ENCODE data around the gene EEF1AKMT1. TPM values are rescaled to one million over a fixed set of nuclear protein-coding genes. Genes with fewer than 3 reads are reported as not detected.
A peak's percentile ranks its signal among the peaks of the same experiment; 100 is the strongest.

Gene EEF1AKMT1
- 1 to 10 TPM in 3 of 4 donors, not detected in 1; 1.4 to 3.6 (median 2.2) TPM for total RNA-seq

DNA sequence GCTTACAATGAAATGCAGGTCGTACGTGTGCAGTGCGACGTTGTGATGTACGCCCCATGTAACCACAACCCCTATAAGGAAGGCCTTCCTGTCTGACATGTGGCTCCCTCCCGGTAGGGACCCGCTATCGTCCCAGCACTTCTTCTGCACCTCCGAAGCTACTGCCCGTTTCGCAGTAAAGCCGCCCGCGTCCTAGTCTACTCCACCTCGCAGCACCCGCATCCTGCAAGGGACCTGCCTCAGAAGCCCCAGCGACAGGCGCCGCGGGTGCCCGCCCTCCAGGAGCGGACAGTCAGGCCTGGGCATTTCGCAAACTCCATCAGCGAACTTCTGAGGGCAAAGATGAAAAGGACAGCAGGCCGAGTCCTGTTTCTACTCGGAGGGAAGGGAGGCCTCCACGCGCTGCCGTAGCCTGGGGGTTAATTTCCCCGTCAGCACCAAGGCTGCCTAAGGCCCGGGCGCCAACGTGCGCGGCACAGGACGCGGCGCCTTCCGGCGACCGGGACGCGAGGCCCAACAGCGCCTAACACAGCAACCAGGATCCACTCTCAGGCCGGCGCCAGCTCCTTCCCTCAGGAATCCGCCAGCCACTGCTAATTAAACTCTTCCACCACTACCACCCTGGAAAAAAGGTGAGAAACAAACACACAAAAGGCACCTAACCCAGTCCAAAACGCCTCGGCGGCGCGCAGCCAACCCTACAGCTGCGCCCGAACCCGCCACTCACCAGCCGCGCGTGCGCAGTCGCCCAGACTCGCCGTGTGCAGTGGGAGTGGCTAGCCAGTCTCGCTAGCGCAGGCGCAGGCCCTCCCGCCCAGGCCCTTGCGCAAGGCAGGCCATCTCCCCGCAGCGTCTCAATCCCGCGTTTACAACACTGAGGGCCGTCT is at the start of gene EEF1AKMT1:
EEF1AKMT1 (minus strand) TSS at position 768 of the 887 bp plus-strand sequence. CDS start 16,363 bp downstream, outside the sequence.
- peak; percentile 85 to 96 (median 96) for DNase-seq
- Histone ChIP-seq H3K27ac (peak within 1 kb of the TSS; percentile 86 to 91 (median 90)), H3K4me1 (peaks cover 0 to 5% (median 0%) of the 10 kb centered on the region in 4 donors), H3K9me3 (no peaks in the 10 kb centered on the region), H3K27me3 (no peaks in the 10 kb centered on the region), H3K36me3 (no peaks in the 10 kb centered on the region), H3K4me3 (peak within 1 kb of the TSS; percentile 60 to 71 (median 66))
- peak; percentile 79 to 84 for TF ChIP-seq POLR2A (IDR thresholded peaks at IDR 0.05)
- TF ChIP-seq, protein P1, sequence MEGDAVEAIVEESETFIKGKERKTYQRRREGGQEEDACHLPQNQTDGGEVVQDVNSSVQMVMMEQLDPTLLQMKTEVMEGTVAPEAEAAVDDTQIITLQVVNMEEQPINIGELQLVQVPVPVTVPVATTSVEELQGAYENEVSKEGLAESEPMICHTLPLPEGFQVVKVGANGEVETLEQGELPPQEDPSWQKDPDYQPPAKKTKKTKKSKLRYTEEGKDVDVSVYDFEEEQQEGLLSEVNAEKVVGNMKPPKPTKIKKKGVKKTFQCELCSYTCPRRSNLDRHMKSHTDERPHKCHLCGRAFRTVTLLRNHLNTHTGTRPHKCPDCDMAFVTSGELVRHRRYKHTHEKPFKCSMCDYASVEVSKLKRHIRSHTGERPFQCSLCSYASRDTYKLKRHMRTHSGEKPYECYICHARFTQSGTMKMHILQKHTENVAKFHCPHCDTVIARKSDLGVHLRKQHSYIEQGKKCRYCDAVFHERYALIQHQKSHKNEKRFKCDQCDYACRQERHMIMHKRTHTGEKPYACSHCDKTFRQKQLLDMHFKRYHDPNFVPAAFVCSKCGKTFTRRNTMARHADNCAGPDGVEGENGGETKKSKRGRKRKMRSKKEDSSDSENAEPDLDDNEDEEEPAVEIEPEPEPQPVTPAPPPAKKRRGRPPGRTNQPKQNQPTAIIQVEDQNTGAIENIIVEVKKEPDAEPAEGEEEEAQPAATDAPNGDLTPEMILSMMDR (IDR thresholded peaks at IDR 0.05) = no peak

DNA sequence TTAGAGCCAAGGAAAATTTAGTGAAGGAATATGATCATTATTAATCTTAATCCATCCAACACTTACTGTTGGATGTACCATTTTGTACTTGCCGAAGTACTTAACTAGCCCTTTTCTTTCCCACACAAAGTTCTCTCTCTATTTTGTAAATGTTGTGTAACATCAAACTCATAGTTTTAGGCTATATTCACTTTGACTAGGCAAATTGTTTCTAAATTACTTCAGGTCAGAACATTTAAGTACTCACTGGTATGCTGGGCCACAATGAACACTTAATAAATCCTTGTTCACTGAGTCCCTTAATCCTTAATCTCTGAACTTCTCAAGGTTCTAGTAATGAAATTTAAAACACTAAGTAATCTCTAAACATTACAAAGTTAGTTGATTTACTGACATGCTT is 49.3 kb upstream of the EEF1AKMT1 start:
- Histone ChIP-seq H3K4me1 (no peaks in the 10 kb centered on the region), H3K9me3 (no peaks in the 10 kb centered on the region), H3K36me3 (no peaks in the 10 kb centered on the region), H3K4me3 (no peak overlapping the region), H3K27ac (no peak overlapping the region), H3K27me3 (no peaks in the 10 kb centered on the region)
- no peak for DNase-seq
- TF ChIP-seq, protein P1 (IDR thresholded peaks at IDR 0.05) = no peak
- no peak for TF ChIP-seq POLR2A (IDR thresholded peaks at IDR 0.05)

DNA sequence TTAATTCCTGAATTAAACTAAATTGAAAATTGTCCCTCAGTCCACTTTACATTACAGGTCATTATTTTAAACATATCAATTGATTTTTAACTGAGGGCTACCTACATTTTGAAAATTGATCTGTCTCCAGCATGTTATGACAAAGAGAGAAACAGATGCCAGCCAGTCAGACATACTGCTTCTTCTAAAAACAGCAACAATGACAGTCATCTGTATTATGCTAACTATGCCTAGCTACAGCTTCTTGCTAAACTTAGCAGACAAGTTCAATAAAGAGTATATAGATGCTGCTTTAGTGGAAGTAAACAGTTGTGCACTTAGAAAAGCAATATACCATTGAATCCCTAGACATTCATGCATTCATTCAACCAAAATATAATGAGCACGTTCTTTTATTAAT is 48.6 kb upstream of the EEF1AKMT1 start:
- no peaks in the 10 kb centered on the region for H3K27me3 ChIP-seq
- no peaks in the 10 kb centered on the region for H3K9me3 ChIP-seq
- no peaks in the 10 kb centered on the region for H3K4me1 ChIP-seq
- DNase-seq = no peak
- no peak overlapping the region for H3K27ac ChIP-seq
- H3K36me3 ChIP-seq = no peaks in the 10 kb centered on the region
- H3K4me3 ChIP-seq = no peak overlapping the region
- TF ChIP-seq POLR2A (IDR thresholded peaks at IDR 0.05) = no peak
- TF ChIP-seq, protein P1 (IDR thresholded peaks at IDR 0.05) = no peak

DNA sequence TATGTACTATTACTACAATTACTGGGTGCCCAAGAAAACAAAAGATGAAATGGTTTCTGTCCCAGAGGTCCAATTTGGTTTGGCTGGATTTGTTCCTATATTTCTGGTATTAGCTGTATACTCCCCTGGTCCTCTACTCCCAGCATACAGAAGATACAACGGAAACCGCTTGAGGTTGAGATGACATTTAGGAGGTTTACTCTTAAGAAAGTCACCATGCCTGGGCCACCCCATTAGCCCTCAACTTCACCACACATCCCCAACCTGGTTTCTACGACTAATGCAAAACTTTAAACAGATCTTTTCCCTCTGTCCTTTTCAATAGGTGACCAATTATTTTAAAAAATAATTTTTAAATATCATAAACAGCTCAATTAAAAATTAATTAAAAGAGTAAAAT is 46.0 kb upstream of the EEF1AKMT1 start:
- Histone ChIP-seq H3K9me3 (no peaks in the 10 kb centered on the region), H3K27ac (no peak overlapping the region), H3K27me3 (no peaks in the 10 kb centered on the region), H3K4me3 (no peak overlapping the region), H3K36me3 (no peaks in the 10 kb centered on the region), H3K4me1 (no peaks in the 10 kb centered on the region)
- TF ChIP-seq, protein P1 (IDR thresholded peaks at IDR 0.05) = no peak
- no peak for TF ChIP-seq POLR2A (IDR thresholded peaks at IDR 0.05)
- DNase-seq = no peak

- Histone ChIP-seq H3K4me1 (peaks cover 0 to 8% (median 0%) of the 10 kb centered on the region in 4 donors), H3K27me3 (no peaks in the 10 kb centered on the region), H3K4me3 (no peak overlapping the region), H3K9me3 (no peaks in the 10 kb centered on the region), H3K36me3 (no peaks in the 10 kb centered on the region), H3K27ac (no peak overlapping the region)
- TF ChIP-seq, protein P1 (IDR thresholded peaks at IDR 0.05) = no peak
- no peak for TF ChIP-seq POLR2A (IDR thresholded peaks at IDR 0.05)
- no peak for DNase-seq
Observed at GRCh38 chr13:20815464-20815863, 41.7 kb upstream of the EEF1AKMT1 start.

All from Peyer's patch (tissue), 4 donors.